GM21381 (cell line): ENCODE results near the gene AOC3.
"Not testable (repeated sequence)": the region's sequence is repeated elsewhere in the genome, so short reads cannot be mapped to it uniquely, and the experiment has no call there.

Experiments
- ATAC-seq: cut with Tn5 transposase; IDR thresholded peaks from one replicate; pipeline ENCODE4 v1.9.1; 2021; ENCODE audit warnings: mild to moderate bottlenecking, moderate library complexity; ENCODE audit not compliant: unreplicated experiment

AOC3 gene

GRCh38 chr17:42866631-42867575 lies 15.9 kb downstream of the AOC3 start:
- no peak for ATAC-seq

- ATAC-seq = not testable (repeated sequence)
Observed at GRCh38 chr17:42867694-42868261, 16.8 kb downstream of the AOC3 start.

DNA sequence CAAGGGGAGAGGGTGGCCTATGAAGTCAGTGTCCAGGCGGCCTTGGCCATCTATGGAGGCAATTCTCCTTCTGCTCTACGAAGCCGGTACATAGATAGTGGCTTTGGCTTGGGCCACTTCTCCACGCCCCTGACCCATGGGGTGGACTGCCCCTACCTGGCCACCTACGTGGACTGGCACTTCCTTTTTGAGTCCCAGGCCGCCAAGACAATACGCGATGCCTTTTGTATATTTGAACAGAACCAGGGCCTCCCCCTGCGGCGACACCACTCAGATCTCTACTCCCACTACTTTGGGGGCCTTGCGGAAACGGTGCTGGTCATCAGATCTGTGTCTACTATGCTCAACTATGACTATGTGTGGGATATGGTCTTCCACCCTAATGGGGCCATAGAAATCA lies 17.3 kb downstream of the AOC3 start:
- no peak for ATAC-seq

DNA sequence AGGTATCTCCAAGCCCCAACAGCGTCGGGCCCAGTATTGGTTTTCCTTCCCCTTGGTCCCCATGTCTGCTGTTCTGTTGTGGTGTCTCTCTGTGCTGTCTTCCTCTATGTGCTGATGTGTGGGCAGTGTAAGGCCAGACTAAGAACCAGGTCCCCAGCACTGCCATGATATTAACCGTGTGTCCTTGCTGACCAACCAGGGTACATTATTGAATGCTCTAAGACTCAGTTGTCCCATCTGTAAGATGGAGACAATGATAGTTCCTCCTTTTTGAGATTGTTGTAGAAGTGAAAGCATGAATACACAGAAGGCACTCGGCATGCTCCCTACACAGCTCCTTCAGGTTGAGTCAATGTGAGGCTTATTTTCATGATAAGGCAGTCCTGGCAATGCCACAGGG lies 20.6 kb downstream of the AOC3 start:
- ATAC-seq = no peak

GRCh38 chr17:42872251-42872965 lies 21.4 kb downstream of the AOC3 start:
- no peak for ATAC-seq

DNA sequence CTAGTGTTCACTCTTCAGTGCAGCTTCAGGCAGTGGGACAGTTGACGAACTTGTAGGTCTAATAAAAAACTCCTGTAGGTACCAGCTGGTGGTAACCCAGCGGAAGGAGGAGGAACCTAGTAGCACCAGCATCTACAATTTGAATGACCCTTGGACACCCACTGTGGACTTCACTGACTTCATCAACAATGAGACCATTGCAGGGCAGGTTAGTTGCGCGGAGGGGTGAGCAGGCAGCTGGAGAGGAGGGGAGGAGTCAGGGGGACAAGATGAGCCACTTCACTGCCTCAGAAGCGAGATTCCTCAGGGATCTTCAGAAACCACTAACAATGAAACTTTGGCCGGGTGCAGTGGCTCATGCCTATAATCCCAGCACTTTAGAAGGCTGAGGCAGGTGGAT lies 22.3 kb downstream of the AOC3 start:
- ATAC-seq = no peak

- ATAC-seq = not testable (repeated sequence)
Observed at GRCh38 chr17:42873932-42874695, 23.1 kb downstream of the AOC3 start.

DNA sequence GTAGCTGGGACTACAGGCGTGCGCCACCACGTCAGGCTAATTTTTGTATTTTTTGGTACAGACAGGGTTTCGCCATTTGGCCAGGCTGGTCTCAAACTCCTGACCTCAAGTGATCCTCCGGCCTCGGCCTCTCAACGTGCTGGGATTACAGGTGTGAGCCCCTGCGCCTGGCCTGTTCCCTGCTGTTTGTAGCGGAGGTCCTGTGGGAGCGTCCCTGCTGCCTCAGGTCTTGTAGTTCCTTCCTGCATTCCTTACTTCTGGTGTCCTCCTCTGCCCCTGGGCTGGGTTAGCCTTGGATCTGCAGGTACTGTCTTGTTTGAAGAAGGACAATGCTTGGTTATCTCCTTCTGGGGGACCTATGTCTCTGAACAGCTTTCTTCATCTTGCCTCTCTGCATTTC lies 26.0 kb downstream of the AOC3 start:
- no peak for ATAC-seq

GRCh38 chr17:42878123-42878880 lies 27.3 kb downstream of the AOC3 start:
- ATAC-seq = no peak

DNA sequence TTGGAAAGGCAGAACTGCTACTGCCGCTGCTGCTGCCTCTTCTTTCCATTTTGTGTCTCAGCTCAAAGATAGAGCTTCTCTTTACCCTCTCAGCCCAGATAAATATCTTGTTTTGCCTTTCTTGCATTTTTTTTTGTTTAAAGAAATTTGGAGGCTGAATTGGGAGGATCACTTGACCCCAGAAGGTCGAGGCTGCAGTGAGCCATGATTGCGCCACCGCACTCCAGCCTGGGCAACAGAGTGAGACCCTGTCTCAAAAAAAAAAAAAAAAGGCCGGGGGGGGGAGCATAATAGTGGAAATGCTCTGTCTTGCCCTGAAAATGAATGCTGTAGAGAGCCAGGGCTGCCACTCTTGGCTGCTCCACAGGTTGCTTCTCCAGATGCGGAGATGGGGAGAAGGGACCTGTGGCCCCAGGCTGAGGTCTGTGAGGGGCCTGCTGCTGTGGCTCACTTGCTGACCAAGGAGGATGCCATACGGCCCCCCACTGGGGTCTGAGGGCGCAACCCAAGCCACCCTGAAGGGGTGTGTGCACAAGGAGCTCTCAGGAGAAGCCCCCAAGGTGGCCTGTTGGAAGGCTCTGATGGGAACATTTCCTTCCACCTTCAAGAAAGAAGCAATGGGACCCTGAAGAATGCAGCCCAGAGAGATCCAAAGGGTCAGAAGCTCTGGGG lies 28.1 kb downstream of the AOC3 start:
- ATAC-seq = no peak

DNA sequence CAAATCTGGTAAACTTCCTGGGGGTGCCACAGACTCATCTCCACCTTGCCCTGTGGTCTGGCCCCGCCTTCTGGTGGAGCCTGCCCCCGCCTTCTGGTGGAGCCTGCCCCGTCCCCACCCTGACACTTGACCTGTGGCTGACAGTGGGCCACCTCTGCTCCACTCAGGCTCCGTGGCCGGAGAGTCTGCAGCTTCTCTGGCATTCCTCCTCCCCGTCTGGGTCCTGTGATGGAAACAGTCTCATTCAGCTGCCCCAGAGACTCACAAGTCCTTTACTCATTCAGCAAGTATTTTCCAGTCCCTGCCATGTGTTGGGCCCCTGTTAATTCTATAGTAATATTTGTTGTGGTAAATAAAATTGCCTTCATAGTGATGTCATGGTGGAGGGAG lies 28.6 kb downstream of the AOC3 start:
- ATAC-seq = no peak

- ATAC-seq = no peak
Observed at GRCh38 chr17:42880776-42881310, 29.8 kb downstream of the AOC3 start.

- ATAC-seq = not testable (repeated sequence)
Observed at GRCh38 chr17:42881706-42882105, 30.7 kb downstream of the AOC3 start.

DNA sequence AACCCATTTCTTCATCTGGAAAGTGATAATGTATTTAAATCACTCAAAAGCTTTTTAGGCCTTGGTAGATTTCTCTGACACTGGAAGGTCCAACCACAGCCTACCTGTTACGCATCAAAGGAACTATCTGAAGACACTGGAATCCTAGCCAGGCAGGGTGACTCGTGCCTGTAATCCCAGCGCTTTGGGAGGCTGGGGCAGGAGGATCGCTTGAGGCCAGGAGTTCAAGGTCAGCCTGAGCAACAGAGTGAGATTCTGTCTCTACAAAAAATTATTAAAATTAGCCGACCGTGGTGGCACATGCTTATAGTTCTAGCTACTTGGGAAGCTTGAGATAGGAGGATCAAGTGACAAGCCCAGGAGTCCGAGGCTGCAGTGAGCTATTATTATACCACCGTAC lies 31.2 kb downstream of the AOC3 start:
- ATAC-seq = no peak

GRCh38 chr17:42883802-42884558 lies 33.0 kb downstream of the AOC3 start:
- no peak for ATAC-seq

- ATAC-seq = not testable (repeated sequence)
Observed at GRCh38 chr17:42885806-42886205, 34.8 kb downstream of the AOC3 start.

- no peak for ATAC-seq
Observed at GRCh38 chr17:42886283-42887176, 35.5 kb downstream of the AOC3 start.

DNA sequence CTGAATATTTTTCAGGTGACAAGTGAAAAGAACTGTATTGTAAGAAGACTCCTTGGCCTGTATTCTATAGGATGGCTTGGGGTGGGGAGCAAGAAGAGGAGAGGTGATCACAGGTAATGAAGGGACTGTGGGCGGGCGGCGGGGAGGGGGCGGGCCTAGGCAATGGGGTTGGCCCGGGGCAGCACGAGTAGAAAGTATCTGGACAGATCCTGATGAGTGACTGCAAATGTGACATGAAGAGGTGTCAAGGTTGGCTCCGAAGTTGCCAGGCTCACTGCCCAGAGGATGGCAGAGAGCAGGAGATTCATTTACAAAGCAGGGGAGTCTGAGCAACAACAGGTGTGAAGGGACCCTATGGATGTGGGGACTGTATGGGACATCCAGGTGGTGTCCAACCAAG lies 38.8 kb downstream of the AOC3 start:
- ATAC-seq = no peak
